HL-60 (cell line): ENCODE results near the gene BLNK.

Experiments used
- DNase-seq, 2 experiments: peaks; one replicate each; pipeline ENCODE4 v3.0.0-alpha.2; 2010 to 2020; ENCODE audit warnings: low read depth in 1 of 2, low spot score in 1 of 2
- H3K27ac ChIP-seq: fragments of 250-450 bp; sonication (Bioruptor Pico); replicated peaks from 2 replicates; pipeline ENCODE4 v1.5.1; 2020; ENCODE audit warnings: mild to moderate bottlenecking, moderate library complexity
- H3K27me3 ChIP-seq: fragments of 250-450 bp; sonication (Bioruptor Pico); 2 replicates; pipeline ENCODE4 v1.5.1; 2021; ENCODE audit warnings: mild to moderate bottlenecking, moderate library complexity; ENCODE audit not compliant: insufficient read depth, poor library complexity, severe bottlenecking
- H3K4me3 ChIP-seq: replicated peaks from 2 replicates; pipeline ENCODE4 v1.5.1; 2011; ENCODE audit warnings: mild to moderate bottlenecking, control low read depth, low read length; ENCODE audit not compliant: insufficient read depth
- GABPA ChIP-seq: IDR thresholded peaks from 2 replicates; pipeline ENCODE4 v1.6.1; 2012; ENCODE audit warnings: low read depth
- POLR2AphosphoS5 ChIP-seq: IDR thresholded peaks from 2 replicates; pipeline ENCODE4 v1.6.1; 2012; ENCODE audit warnings: low read depth
- REST ChIP-seq: IDR thresholded peaks from 2 replicates; pipeline ENCODE4 v1.6.1; 2012; ENCODE audit warnings: low read depth; ENCODE audit not compliant: insufficient replicate concordance
- SPI1 ChIP-seq: IDR thresholded peaks from 2 replicates; pipeline ENCODE4 v1.6.1; 2012; ENCODE audit warnings: low read depth, mild to moderate bottlenecking, borderline replicate concordance
- TF ChIP-seq, protein P1 (sequence below): IDR thresholded peaks from one replicate; pipeline ENCODE4 v1.5.1; 2011; ENCODE audit warnings: low read length, control low read depth, inconsistent platforms; ENCODE audit not compliant: insufficient read depth

Gene BLNK

GRCh38 chr10:96275685-96276418 lies 4.5 kb upstream of the BLNK start:
- H3K27ac ChIP-seq, result no peak overlapping the region
- TF ChIP-seq, protein P1, sequence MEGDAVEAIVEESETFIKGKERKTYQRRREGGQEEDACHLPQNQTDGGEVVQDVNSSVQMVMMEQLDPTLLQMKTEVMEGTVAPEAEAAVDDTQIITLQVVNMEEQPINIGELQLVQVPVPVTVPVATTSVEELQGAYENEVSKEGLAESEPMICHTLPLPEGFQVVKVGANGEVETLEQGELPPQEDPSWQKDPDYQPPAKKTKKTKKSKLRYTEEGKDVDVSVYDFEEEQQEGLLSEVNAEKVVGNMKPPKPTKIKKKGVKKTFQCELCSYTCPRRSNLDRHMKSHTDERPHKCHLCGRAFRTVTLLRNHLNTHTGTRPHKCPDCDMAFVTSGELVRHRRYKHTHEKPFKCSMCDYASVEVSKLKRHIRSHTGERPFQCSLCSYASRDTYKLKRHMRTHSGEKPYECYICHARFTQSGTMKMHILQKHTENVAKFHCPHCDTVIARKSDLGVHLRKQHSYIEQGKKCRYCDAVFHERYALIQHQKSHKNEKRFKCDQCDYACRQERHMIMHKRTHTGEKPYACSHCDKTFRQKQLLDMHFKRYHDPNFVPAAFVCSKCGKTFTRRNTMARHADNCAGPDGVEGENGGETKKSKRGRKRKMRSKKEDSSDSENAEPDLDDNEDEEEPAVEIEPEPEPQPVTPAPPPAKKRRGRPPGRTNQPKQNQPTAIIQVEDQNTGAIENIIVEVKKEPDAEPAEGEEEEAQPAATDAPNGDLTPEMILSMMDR, result no peak
- no peak for TF ChIP-seq SPI1
- TF ChIP-seq REST, result no peak
- TF ChIP-seq GABPA, result no peak
- TF ChIP-seq POLR2AphosphoS5, result no peak
- H3K27me3 ChIP-seq, result no peaks in the 10 kb centered on the region
- no peak overlapping the region for H3K4me3 ChIP-seq
- DNase-seq, result no peak

GRCh38 chr10:96272316-96273280 lies 1.2 kb upstream of the BLNK start:
- no peaks in the 10 kb centered on the region for H3K27me3 ChIP-seq
- TF ChIP-seq SPI1, result no peak
- no peak for TF ChIP-seq GABPA
- no peak overlapping the region; the same call in 1 of the 2 replicates for H3K27ac ChIP-seq
- no peak for DNase-seq
- H3K4me3 ChIP-seq, result no peak overlapping the region

DNA sequence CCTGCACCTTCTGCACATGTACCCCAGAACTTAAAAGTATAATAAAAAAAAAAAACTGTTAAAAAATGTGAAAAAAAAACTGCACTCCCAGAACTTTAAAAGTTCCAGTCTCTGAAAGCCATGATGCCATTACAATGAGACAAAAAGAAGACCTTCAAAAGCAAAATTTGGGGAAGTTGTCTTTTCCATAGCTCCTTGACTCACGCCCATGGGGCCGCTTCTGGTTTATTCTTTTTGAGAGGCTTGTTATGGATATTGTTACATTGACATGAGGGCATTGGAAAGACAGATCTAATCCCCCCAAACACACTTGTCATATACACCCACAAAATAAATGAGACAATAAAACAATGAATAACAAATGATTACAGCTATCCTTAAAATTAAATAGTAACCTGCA lies 798 bp downstream of the BLNK start:
- no peaks in the 10 kb centered on the region for H3K27me3 ChIP-seq
- TF ChIP-seq POLR2AphosphoS5, result no peak
- TF ChIP-seq, protein P1, result no peak
- TF ChIP-seq GABPA, result no peak
- TF ChIP-seq SPI1, result no peak
- no peak for TF ChIP-seq REST
- no peak for DNase-seq
- H3K27ac ChIP-seq, result no peak overlapping the region
- H3K4me3 ChIP-seq, result no peak overlapping the region
